Measurements from ENCODE around the gene CFHR1.
"Not testable (repeated sequence)": the region's sequence is repeated elsewhere in the genome, so short reads cannot be mapped to it uniquely, and the experiment has no call there.

Gene CFHR1

DNA sequence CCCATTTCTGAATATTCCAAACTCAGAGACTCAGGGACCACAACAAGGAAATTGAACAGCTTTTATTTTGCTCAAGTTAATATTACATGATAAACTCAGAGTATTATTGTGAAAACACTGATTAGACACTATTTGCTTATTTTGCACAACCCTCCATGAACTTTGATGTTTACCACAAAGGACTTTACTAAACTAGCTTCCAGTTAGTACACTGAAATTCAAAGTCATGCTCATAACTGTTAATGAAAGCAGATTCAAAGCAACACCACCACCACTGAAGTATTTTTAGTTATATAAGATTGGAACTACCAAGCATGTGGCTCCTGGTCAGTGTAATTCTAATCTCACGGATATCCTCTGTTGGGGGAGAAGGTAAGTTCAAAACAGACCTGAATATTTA is at the start of gene CFHR1:
Gene CFHR1, plus strand, starts transcription at position 201 of the 400 bp plus-strand sequence. Its CDS starts 114 bp downstream, at position 315.
- DNase-seq = not testable (repeated sequence)

DNA sequence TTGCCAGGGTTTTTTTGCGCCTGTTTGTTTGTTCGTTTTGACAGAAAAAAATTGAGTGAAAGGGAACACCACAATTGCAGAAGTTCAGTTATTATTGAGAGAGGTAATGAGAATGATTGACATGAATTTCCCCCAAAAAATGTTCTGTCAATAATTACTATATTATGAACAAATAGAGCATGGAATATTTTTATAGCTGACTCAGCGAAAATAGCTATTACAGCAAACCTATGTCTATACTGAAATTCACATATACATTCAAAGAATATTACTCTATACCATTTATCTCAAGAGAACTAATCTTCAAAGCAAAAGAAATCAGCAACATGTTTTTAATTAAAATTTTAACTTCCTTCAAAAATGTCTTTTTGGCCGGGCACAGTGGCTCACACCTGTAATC is 49.7 kb upstream of the CFHR1 start:
- not testable (repeated sequence) for DNase-seq

DNA sequence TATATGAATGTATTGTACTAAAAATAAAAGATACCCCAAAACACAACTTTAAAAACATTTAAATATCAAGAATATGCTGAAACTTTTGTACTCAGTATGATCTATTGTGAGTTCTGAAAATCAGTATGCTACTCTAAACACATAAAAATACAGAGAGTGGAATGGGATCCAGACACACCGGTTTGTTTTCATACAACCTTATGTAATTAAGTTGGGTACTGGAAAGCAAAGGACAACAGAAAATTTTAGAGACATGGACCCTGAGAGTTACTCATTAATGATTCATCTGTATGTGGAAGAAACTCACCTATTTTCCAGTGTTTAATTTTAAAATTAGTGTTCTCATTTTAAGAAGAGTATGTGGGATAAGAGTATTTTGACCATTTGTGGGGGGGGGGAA is 45.8 kb upstream of the CFHR1 start:
- no peak for DNase-seq

DNA sequence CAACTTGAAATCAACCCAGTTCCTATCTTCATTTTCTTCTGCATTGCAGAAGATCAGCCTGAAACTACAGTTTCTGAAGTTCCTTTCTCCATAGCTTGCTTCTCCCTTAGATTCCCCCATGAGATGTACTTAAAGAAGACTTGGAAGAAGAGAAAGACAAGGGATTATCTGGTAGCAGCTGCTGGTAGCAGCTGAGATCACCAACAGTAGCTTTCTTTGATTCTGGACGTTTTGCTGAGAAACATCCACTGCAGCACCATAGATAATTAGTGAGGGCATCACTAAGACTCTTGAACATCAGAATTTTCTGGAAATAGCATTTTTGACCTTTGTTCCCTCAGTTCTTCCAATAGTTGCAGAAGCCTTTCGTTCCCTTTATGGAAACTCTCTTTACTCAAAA is 45.4 kb upstream of the CFHR1 start:
- DNase-seq = no peak

DNA sequence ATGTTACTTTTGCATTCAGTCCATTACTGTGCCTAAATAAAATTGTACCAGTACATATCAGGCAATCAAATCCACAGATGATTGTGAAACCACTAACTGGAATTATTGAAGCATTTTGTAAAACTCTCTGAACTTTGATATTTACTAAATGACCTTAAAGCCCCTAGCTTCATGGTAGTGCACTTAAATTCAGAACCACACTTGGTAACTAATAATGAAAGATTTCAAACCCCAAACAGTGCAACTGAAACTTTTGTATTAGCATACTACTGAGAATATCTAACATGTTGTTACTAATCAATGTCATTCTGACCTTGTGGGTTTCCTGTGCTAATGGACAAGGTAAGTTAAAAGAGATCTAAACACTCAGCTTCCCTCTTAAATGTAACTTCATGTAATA is 44.9 kb upstream of the CFHR1 start, which contains the start of gene CFHR3:
Gene CFHR3, plus strand, starts transcription at position 238 of the 400 bp plus-strand sequence. Its CDS starts 47 bp downstream, at position 285.
- no peak for DNase-seq

DNA sequence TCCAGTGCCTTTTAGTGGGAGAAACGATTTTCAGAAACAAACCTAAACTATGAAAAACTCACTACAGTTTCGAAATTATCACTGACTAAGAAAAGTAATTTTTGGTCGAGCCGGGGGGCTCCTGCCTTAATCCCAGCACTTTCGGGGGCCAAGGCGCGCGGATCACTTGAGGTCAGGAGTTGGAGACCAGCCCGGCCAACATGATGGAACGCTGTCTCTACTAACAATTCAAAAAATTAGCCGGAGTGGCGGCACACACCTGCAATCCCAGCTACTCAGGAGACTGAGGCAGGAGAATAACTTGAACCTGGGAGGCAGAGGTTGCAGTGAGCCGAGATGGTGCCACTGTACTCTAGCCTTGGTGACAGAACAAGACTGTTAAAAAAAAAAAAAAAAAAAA is 41.9 kb upstream of the CFHR1 start:
- no peak for DNase-seq

DNA sequence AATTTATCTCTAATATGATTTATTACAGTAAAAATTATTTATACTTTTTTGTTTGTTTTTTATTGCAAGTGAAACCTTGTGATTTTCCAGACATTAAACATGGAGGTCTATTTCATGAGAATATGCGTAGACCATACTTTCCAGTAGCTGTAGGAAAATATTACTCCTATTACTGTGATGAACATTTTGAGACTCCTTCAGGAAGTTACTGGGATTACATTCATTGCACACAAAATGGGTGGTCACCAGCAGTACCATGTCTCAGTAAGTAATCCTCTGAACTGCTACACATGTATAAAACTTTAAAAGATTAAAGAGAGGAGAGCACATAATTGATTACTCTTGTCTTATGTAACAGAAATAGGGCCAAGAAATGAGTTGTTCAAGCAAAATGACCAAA is 40.4 kb upstream of the CFHR1 start:
- no peak for DNase-seq

DNA sequence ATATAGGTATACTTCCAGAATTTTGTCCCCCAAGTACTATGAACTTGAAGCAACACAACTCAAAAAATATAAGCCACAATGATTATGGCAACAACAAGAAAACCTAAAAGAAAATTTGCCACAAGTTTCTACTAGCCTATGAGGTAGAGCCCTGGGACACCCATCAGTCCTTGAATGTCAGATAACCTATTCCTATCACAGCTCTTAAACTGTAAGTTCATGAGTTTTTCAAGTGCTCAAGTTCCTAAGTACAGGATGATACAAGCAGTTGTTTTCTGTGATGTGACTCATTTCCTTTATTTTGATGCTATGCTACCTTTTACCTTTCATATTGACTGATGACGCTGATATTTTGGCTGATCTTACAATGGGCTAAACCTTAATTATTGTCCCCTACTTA is 28.3 kb upstream of the CFHR1 start:
- DNase-seq = not testable (repeated sequence)

DNA sequence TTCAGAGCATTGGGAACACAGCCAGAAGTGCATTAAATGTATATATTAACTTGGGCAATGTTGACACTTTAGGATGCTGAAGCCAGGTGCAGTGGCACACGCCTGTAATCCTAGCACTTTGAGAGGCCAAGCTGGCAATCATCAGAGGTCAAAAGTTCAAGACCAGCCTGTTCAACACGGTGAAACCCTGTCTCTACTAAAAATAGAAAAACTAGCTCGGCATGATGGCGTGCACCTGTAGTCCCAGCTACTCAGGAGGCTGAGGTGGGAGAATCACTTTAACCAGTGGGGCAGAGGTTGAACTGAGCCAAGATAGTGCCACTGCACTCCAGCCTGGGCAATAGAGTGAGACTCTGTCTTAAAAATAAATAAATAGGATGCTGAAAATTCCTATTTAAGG is 25.4 kb upstream of the CFHR1 start:
- peak in 1 of 2 experiments; percentile 2 for DNase-seq

DNA sequence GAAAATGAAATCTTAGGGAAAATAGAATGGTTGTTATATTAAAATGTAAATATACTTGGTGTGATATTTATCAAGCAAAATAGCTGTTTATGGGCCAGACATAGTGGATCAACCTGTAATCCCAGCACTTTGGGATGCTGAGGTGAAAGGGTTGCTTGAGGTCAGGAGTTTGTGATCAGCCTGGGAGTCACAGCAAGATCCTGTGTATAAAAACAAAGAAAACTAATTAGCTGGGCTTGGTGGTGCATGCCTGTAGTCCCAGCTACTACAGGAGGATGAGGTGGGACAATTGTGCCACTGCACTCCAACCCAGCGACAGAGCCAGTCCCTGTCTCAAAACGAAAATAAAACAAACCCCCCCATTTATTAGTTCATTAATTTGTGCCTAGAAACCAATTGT is 21.6 kb upstream of the CFHR1 start:
- DNase-seq = no peak

DNA sequence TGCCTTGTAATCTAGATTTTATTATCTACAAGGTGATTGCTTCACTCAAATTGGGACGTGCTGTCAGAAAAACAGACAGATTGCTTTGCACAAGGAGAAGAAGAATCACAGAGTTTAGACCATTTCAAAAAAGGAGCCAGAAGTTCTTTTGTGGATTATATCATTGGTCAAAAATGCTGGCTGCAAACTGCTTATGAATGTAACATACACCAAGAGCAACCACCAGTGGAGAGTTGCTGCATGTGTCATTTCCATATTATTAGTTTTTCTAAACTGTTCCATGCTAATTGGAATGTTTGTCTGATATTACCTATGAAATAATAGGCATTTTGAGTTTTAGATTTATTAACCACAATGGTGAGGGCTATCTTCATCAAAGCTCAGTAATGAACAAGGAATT is 17.6 kb upstream of the CFHR1 start:
- not testable (repeated sequence) for DNase-seq

DNA sequence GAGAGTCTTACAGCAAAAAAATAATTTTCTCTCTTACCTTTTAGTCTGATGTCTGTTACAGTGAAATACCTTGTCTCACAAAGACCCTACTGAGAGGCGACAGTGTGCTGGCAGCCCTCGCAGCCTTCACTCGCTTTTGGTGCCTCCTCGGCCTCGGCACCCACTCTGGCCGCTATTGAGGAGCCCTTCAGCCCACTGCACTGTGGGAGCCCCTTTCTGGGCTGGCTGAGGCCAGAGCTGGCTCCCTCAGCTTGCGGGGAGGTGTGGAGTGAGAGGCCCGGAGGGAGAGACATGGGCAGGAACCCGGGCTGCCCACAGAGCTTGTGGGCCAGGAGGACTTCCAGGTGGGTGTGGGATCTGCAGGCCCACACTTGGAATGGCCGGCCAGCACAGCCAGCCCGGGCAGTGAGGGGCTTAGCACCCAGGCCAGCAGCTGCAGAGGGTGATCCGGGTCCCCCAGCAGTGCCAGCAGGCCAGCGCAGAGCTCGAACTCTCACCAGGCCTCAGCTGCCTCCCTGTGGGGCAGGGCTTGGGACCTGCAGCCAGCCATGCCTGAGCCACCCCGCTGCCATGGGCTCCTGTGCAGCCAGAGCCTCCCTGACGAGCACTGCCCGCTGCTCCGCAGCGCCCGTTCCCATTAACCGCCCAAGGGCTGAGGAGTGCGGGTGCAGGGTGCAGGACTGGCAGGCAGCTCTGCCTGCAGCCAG is 10.8 kb upstream of the CFHR1 start:
- no peak for DNase-seq

DNA sequence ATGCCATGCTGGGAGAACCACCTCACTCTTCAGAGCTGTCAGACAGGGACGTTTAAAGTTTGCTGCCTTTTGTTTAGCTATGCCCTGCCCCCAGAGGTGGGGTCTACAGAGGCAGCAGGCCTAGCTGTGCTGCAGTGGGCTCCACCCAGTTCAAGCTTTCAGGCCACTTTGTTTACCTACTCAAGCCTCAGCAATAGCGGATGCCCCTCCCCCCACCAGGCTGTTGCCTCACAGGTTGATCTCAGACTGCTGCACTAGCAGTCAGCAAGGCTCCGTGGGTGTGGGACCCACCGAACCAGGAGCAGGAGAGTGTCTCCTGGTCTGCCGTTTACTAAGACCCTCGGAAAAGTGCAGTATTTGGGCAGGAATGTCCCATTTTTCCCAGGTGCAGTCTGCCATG is 2.1 kb upstream of the CFHR1 start:
- DNase-seq = not testable (repeated sequence)

DNA sequence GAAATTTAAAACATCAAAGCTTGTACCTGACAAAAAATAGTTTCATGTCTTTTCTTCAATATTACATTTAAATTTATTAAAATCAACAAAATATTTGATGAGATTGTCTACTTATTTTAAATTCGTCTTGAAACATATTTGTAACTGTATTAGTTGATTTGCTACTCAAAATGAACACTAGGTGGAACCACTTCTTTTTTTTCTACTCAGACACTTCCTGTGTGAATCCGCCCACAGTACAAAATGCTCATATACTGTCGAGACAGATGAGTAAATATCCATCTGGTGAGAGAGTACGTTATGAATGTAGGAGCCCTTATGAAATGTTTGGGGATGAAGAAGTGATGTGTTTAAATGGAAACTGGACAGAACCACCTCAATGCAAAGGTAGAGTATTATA is 8.3 kb downstream of the CFHR1 start:
- peak in 1 of 2 experiments; percentile 44 for DNase-seq

DNA sequence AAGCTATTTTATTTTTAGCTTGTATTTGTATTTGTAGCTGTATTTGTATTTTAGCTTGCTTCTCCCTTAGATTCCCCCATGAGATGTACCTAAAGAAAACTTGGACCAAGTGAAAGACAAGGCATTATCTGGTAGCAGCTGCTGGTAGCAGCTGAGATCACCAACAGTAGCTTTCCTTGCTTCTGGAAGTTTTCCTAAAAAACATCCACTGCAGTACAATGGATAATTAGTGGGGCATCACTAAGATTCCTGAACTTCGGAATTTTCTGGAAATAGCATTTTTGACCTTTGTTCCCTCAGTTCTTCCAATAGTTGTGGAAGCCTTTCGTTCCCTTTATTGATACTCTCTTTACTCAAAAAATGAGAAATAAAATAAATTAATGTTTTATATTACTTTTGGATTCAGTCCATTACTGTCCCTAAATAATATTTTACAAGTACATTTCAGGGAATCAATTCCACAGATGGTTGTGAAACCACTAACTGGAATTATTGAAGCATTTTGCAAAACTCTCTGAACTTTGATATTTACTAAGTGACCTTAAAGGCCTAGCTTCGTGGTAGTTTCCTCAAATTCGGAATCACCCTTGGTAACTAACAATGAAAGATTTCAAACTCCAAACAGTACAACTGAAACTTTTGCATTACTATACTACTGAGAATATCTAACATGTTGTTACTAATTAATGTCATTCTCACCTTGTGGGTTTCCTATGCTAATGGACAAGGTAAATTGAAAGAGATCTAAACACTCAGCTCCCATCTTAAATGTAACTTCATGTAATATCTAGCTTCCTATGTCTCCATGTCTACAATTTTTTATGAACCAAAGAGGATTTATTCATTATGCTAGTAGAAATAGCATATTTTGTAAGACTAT is 30.3 kb downstream of the CFHR1 start:
- not testable (repeated sequence) for DNase-seq

DNA sequence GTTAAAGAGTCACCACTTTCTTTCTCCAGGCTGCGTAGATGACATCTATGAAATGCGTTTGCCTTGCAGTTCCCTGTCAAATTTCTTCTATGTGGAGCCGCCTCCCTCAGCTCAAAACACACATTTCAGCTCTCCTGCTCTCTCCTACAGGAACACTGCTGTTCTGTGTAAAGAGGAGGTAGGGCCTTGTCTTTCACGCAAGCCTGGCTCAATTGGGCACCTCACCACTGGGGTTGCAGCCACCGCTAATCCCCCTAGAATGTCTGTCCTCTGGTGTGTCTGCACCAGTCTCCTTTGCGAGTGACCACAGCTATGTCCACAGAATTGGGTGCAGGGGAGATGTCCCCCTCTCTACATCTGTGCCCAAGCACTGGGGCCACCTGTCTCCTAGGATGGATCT is 36.5 kb downstream of the CFHR1 start:
- DNase-seq = no peak

DNA sequence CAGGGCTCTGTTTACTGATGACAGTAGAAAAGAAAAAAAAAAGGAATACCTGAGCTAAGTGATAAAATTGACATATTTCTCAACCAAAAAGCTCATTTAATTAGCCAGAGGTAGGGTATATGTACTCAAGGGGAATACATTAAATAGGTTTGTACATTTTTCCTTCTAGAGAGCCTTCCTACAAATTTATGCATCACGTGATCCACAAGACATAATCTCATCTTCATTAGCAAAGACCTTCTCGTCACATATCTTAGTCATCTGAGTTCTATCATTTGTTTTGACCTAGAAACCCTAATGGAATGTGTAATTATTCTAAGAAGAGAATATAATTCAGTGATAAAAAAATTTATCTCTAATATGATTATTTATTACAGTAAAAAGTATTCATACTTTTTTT is 37.7 kb downstream of the CFHR1 start:
- DNase-seq = no peak

DNA sequence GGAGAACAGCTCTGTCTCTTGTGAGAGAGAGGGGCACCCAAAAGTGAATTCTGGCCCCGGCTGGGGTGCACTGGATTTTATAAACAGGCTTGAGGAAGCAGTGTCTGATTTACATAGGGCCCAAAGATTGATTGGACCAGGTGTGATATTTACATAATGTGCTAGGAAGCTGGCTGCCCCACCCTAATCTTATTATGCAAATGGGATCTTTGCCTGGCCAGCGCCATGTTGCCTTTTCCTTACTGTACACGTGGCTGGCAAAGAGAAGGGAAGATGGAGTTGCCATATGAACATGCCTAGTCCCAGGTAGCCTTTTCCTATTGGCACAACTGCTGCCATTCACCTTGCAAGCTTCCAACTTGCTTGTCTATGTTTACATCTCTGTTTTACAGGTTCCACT is 39.3 kb downstream of the CFHR1 start:
- DNase-seq = peak; percentile 2 to 49

DNA sequence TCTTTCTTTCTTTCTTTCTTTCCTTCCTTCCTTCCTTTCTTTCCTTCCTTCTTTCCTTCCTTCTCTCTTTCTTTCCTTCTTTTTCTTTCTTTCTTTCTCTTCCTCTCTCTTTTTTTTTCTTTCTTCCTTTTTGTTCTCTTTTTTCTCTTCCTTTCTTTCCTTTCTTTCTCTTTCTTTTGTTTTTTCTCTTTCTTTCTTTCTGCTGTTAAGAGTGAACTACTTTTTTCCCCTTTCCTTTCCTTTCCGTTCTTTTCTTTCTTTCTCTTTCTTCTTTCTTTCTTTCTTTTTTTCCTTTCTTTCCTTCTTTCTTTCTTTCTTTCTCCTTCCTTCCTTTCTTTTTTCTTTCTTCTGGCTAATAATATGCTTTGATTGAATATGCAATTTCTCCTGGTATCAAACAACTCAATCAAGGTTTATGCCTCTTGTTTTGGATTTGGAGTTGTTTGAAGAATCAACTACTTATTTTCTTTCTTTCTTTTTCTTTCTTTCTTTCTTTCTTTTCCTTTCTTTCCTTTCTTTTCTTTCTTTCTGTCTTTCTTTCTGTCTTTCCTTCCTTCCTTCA is 40.9 kb downstream of the CFHR1 start:
- no peak for DNase-seq

DNA sequence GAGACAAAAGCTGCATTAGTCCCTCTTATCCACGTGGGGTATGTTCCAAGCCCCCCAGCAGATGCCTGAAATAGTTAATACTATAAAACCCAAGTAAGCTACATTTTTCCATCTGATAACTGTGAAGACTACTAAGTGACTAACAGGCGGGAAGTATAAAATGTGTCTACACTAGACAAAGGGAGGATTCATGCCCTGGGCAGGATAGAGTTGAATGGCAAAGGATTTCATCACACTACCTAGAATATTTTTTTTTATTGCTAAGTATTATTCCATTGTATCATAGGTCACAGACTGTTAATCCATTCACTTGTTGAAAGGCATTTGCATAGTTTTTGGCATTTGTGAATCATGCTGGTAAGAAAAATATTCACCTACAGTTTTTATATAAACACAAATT is 41.9 kb downstream of the CFHR1 start:
- no peak for DNase-seq

DNA sequence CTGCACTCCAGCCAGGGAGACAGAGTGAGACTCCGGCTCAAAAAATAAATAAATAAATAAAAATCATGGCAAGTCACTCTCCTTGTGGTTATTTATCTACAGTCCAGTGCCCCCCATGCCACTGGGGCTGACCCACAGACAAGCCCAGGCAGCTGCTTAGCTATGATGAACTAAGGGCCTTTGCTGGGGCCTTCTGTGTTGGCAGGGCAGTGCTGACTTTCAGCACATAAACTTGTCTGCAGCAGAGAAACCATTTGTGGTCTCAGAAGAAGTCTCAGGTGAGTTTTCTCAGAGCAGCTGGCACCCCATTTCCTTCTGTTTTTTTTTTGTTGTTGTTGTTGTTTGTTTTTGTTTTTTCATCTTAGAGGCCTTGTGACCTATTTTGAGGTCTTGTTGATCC is 47.4 kb downstream of the CFHR1 start:
- DNase-seq = no peak

DNA sequence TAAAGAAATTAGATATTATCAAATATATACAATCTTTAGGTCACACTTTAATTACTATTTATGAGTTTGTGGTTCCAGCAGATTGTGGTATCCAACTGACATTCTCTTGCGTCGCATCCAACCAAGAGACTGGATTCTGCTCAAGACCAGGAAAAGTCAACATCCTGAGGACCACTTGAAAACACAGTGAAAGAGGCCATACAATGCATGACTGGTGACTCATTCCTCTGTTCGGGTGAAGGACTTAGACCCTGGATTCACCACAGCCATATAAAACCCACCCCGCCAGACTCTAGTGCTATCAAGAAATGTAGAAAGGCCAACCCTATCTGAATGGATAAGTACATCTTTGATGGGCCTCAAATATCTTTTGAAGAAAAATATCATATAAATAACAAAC is 53.9 kb downstream of the CFHR1 start:
- no peak for DNase-seq

DNA sequence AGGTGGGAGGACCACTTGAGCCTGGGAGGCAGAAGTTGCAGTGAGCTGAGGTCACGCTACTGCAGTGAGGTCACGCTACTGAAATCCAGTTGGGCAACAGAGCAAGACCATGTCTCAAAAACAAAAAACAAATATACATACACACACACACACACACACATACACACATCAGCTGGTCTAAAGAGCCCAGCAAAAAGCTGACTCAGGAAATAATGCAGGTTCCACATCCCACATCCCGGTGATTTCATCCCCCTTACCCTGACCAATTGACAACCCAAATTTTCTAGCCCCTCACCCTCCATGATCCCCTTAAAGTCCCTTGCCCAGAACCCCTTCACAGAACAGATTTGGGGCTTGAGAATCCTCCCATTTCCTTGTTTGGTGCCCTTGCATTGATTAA is 56.4 kb downstream of the CFHR1 start:
- no peak for DNase-seq

DNA sequence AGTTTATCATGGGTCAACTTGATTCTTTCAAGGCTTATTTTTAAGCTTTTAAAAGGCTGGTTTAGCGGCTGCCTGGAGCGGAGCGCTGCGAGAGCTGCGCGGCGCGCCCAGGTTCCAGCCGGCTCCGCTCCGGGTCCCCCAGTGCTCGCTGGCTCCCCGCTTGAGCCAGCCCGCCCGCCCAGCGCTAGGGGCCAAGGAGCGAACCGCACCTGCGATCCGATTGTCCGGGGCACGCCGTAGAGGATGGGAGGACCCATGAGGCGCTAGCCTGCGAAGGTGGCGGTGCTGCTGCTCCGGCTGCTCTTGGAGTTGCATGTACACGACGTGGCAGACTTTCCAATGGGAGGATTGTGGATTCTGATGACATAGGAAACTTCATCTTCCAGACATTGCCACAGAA is 58.4 kb downstream of the CFHR1 start:
- peak; percentile 18 to 57 for DNase-seq

Measured in NCI-H524 (cell line).